Lower lobe of right lung (tissue), 2 donors: ENCODE measurements around the gene MBNL3. TPM values are rescaled to one million over a fixed set of nuclear protein-coding genes. Genes with fewer than 3 reads are reported as not detected.

Experiments used
- ATAC-seq, 2 donors: fragments of 200-7000 bp; cut with Tn5 transposase; one replicate each; pipeline ENCODE4 v1.9.1; 2020 to 2022; ENCODE audit warnings: mild to moderate bottlenecking in 2 of 2, moderate library complexity in 2 of 2
- DNase-seq: peaks from one replicate; pipeline ENCODE4 v3.0.0-alpha.2; 2020
- H3K27ac ChIP-seq: fragments of 200-600 bp; one replicate; pipeline ENCODE4 v1.8.0; 2022
- H3K27me3 ChIP-seq: fragments of 200-600 bp; one replicate; pipeline ENCODE4 v1.8.0; 2022; ENCODE audit warnings: low read depth
- H3K36me3 ChIP-seq: fragments of 200-600 bp; one replicate; pipeline ENCODE4 v1.8.0; 2022; ENCODE audit warnings: mild to moderate bottlenecking
- H3K4me1 ChIP-seq: fragments of 200-600 bp; one replicate; pipeline ENCODE4 v1.8.0; 2022
- H3K4me3 ChIP-seq: fragments of 200-600 bp; one replicate; pipeline ENCODE4 v1.8.0; 2022; ENCODE audit warnings: mild to moderate bottlenecking
- H3K9me3 ChIP-seq: fragments of 200-600 bp; one replicate; pipeline ENCODE4 v1.8.0; 2022
- intact Hi-C: fragments of 100-400 bp; cut with DNase I; formaldehyde crosslinking; loops from one replicate; pipeline ENCODE4 v1.11.0; 2022
- total RNA-seq: library from RNA; stranded (reverse); fragmentation: NEBNext Ultra II Directional; extraction: Animal tissue kit (Norgen Biotek cat#: 25700); gene quantifications from one replicate; pipeline ENCODE4 v1.2.1, GENCODE V29; 2021
- TF ChIP-seq, protein P1 (sequence below): fragments of 200-600 bp; IDR thresholded peaks from one replicate; pipeline ENCODE4 v1.8.0; 2022; ENCODE audit warnings: antibody characterized with exemption, mild to moderate bottlenecking
- donor health status: DM: no; HTN: yes; CAD: no; lungs with severe emphysema.

The MBNL3 gene
- total RNA-seq, 1 donor from 2014 or later = 24.3 TPM

DNA sequence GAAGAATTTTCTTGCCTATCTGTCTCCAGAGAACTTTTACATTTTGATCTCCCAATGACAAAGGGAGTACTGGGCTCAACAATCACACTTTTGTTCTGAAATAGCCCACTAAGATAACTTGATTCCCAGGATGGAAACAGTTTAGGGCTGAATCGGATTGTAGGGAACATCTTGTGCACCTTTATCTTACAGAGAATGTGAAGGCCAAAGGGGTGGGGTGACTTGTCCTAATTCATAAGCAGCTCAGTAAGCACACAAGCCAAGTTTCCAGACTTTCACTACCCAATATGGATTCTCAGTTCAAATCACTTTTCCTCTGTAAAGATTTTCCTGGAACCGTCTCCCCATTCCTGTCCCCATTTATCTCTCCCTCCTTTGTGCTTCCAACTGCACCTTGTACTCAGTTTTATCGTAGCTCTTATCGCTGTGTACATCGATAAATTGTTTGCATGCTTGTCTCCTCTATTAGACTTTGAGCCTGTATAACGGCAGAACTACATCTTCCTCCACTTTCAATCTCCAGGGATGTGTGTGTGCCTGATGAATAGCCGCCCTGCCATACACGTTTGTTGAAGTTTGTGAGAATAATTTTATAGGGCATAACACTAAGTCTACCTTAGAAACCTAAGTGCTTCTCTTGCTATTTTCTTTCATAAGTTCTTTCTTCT lies 77.4 kb downstream of the MBNL3 start:
- H3K4me3 ChIP-seq = no peak overlapping the region
- no peak for ATAC-seq
- no peak overlapping the region for H3K27ac ChIP-seq
- TF ChIP-seq, protein P1, sequence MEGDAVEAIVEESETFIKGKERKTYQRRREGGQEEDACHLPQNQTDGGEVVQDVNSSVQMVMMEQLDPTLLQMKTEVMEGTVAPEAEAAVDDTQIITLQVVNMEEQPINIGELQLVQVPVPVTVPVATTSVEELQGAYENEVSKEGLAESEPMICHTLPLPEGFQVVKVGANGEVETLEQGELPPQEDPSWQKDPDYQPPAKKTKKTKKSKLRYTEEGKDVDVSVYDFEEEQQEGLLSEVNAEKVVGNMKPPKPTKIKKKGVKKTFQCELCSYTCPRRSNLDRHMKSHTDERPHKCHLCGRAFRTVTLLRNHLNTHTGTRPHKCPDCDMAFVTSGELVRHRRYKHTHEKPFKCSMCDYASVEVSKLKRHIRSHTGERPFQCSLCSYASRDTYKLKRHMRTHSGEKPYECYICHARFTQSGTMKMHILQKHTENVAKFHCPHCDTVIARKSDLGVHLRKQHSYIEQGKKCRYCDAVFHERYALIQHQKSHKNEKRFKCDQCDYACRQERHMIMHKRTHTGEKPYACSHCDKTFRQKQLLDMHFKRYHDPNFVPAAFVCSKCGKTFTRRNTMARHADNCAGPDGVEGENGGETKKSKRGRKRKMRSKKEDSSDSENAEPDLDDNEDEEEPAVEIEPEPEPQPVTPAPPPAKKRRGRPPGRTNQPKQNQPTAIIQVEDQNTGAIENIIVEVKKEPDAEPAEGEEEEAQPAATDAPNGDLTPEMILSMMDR = no peak
- no peak for DNase-seq
- no peaks in the 10 kb centered on the region for H3K4me1 ChIP-seq
- H3K36me3 ChIP-seq = no peaks in the 10 kb centered on the region
- no peaks in the 10 kb centered on the region for H3K9me3 ChIP-seq
- no peaks in the 10 kb centered on the region for H3K27me3 ChIP-seq
- intact Hi-C loops = no loop called here

GRCh38 chrX:132409780-132410556 lies 78.9 kb downstream of the MBNL3 start:
- Histone ChIP-seq H3K27me3 (no peaks in the 10 kb centered on the region), H3K4me3 (no peak overlapping the region), H3K9me3 (no peaks in the 10 kb centered on the region), H3K36me3 (no peaks in the 10 kb centered on the region), H3K4me1 (no peaks in the 10 kb centered on the region), H3K27ac (no peak overlapping the region)
- intact Hi-C loops = no loop called here
- DNase-seq (no peak), ATAC-seq (no peak)
- TF ChIP-seq, protein P1 = no peak

- TF ChIP-seq, protein P1 = no peak
- no peak for ATAC-seq
Observed at GRCh38 chrX:132407691-132408090, 81.1 kb downstream of the MBNL3 start.

GRCh38 chrX:132406106-132406505 lies 82.7 kb downstream of the MBNL3 start:
- no peak for ATAC-seq

More at GRCh38 chrX:132407691-132408090, 81.1 kb downstream of the MBNL3 start:
- no peak overlapping the region for H3K27ac ChIP-seq
- no peaks in the 10 kb centered on the region for H3K9me3 ChIP-seq
- H3K36me3 ChIP-seq = no peaks in the 10 kb centered on the region
- no peak for DNase-seq
- no peaks in the 10 kb centered on the region for H3K27me3 ChIP-seq
- H3K4me1 ChIP-seq = no peaks in the 10 kb centered on the region
- no peak overlapping the region for H3K4me3 ChIP-seq
- intact Hi-C loops = no loop called here

GRCh38 chrX:132404266-132404665 lies 84.6 kb downstream of the MBNL3 start:
- intact Hi-C loops = no loop called here
- TF ChIP-seq, protein P1 = no peak
- H3K27me3 ChIP-seq = no peaks in the 10 kb centered on the region
- no peak overlapping the region for H3K4me3 ChIP-seq
- ATAC-seq (no peak), DNase-seq (no peak)
- no peaks in the 10 kb centered on the region for H3K4me1 ChIP-seq
- H3K27ac ChIP-seq = no peak overlapping the region
- no peaks in the 10 kb centered on the region for H3K9me3 ChIP-seq
- no peaks in the 10 kb centered on the region for H3K36me3 ChIP-seq

More at GRCh38 chrX:132406106-132406505, 82.7 kb downstream of the MBNL3 start:
- no peak overlapping the region for H3K27ac ChIP-seq
- H3K27me3 ChIP-seq = no peaks in the 10 kb centered on the region
- TF ChIP-seq, protein P1 = no peak
- no peaks in the 10 kb centered on the region for H3K9me3 ChIP-seq
- intact Hi-C loops = no loop called here
- no peaks in the 10 kb centered on the region for H3K4me1 ChIP-seq
- H3K4me3 ChIP-seq = no peak overlapping the region
- H3K36me3 ChIP-seq = no peaks in the 10 kb centered on the region
- DNase-seq = no peak
